ENCODE results near the gene GPR35. TPM values are rescaled to one million over a fixed set of nuclear protein-coding genes. Genes with fewer than 3 reads are reported as not detected.

Gene GPR35
- polyA plus RNA-seq, 1 of the 3 experiments (the other 2 are of a cell fraction) = 1.2 TPM

DNA sequence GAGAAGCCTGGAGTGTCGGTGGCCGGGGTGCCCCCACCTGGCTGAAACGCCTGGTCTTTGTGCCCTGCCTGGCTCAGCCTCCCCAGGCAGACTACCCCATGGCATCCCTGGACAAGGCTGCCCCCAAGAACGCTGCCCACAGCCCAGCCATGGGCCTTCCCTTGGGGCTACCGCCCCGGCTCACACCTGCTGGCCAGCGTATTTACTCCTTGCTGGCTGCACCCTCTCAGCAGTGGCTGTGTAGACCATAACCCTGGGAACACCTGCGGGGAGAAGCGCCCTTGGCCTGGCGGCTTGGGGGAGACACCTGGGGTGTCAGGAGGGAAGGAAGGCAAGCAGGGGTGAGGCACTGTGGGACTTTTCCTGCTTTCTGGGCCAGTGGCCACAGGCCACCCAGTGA lies 21.4 kb upstream of the GPR35 start:
- no peaks in the 10 kb centered on the region for H3K27me3 ChIP-seq (ENCODE audit: insufficient read depth)
- no peak overlapping the region for H3K4me3 ChIP-seq (ENCODE audit: low read depth in 2 of 2, low read length in 1 of 2)
- DNase-seq = no peak
- H3K9me3 ChIP-seq = no peaks in the 10 kb centered on the region
- peaks cover 0 to 4% of the 10 kb centered on the region in 2 experiments for H3K36me3 ChIP-seq (replicated peaks in 1 of 2; ENCODE audit: control insufficient read depth in 1 of 2, insufficient read depth in 2 of 2, low read length in 1 of 2)
- no peak overlapping the region for H3K4me2 ChIP-seq
- no peaks in the 10 kb centered on the region for H3K9me2 ChIP-seq
- CTCF ChIA-PET = interaction anchor here (0.7 to 3.6 kb wide), 16 partner anchors 9 to 156 kb away, joined by 3 to 15 read pairs (median 5); partner anchors contain the start of genes CAPN10 and RNPEPL1
- no peaks in the 10 kb centered on the region for H4K20me1 ChIP-seq (ENCODE audit: insufficient read depth)
- H3F3A ChIP-seq (replicated peaks; ENCODE audit: insufficient read depth) = no peaks in the 10 kb centered on the region
- 95% methylated on average over 6 of the region's 10 CpGs for WGBS (ENCODE audit: low lambda C conversion rate)
- H2AFZ ChIP-seq (ENCODE audit: low read depth) = no peak overlapping the region
- TF ChIP-seq FOXM1 (IDR thresholded peaks at IDR 0.05; ENCODE audit: low read depth) (no peak), TEAD4 (IDR thresholded peaks at IDR 0.05; ENCODE audit: borderline replicate concordance, insufficient read depth) (no peak), FOSL2 (IDR thresholded peaks at IDR 0.05; ENCODE audit: borderline replicate concordance, low read depth) (no peak), EP300 (IDR thresholded peaks at IDR 0.05; ENCODE audit: borderline replicate concordance in 1 of 2, low read depth in 1 of 2, low read length in 1 of 2) (no peak), TAF1 (IDR thresholded peaks at IDR 0.05; ENCODE audit: borderline replicate concordance, low read depth, low read length) (no peak), SIN3A (IDR thresholded peaks at IDR 0.05; ENCODE audit: borderline replicate concordance, low read depth, low read length) (no peak), RFX5 (IDR thresholded peaks at IDR 0.05; ENCODE audit: low read length) (no peak), GATA2 (CRISPR knock-in tag; IDR thresholded peaks at IDR 0.05) (no peak), IRF3 (IDR thresholded peaks at IDR 0.05; ENCODE audit: low read depth, low read length) (no peak), MEF2A (IDR thresholded peaks at IDR 0.05; ENCODE audit: borderline replicate concordance, low read depth) (no peak), MXI1 (IDR thresholded peaks at IDR 0.05; ENCODE audit: low read depth, low read length) (no peak), CTCF (IDR thresholded peaks at IDR 0.05) (no peak), NFIC (IDR thresholded peaks at IDR 0.05; ENCODE audit: borderline replicate concordance) (no peak), USF2 (IDR thresholded peaks at IDR 0.05; ENCODE audit: borderline replicate concordance, low read depth, low read length) (no peak), POLR2AphosphoS5 (IDR thresholded peaks at IDR 0.05; ENCODE audit: low read depth, low read length) (no peak), ZBTB33 (IDR thresholded peaks at IDR 0.05; ENCODE audit: borderline replicate concordance, low read depth) (no peak)
- TF ChIP-seq, protein P1, sequence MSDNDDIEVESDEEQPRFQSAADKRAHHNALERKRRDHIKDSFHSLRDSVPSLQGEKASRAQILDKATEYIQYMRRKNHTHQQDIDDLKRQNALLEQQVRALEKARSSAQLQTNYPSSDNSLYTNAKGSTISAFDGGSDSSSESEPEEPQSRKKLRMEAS (IDR thresholded peaks at IDR 0.05; ENCODE audit: low read depth) = no peak
- TF ChIP-seq, protein P2, sequence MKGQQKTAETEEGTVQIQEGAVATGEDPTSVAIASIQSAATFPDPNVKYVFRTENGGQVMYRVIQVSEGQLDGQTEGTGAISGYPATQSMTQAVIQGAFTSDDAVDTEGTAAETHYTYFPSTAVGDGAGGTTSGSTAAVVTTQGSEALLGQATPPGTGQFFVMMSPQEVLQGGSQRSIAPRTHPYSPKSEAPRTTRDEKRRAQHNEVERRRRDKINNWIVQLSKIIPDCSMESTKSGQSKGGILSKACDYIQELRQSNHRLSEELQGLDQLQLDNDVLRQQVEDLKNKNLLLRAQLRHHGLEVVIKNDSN (IDR thresholded peaks at IDR 0.05; ENCODE audit: borderline replicate concordance, low read depth) = no peak
- TF ChIP-seq, protein P3, sequence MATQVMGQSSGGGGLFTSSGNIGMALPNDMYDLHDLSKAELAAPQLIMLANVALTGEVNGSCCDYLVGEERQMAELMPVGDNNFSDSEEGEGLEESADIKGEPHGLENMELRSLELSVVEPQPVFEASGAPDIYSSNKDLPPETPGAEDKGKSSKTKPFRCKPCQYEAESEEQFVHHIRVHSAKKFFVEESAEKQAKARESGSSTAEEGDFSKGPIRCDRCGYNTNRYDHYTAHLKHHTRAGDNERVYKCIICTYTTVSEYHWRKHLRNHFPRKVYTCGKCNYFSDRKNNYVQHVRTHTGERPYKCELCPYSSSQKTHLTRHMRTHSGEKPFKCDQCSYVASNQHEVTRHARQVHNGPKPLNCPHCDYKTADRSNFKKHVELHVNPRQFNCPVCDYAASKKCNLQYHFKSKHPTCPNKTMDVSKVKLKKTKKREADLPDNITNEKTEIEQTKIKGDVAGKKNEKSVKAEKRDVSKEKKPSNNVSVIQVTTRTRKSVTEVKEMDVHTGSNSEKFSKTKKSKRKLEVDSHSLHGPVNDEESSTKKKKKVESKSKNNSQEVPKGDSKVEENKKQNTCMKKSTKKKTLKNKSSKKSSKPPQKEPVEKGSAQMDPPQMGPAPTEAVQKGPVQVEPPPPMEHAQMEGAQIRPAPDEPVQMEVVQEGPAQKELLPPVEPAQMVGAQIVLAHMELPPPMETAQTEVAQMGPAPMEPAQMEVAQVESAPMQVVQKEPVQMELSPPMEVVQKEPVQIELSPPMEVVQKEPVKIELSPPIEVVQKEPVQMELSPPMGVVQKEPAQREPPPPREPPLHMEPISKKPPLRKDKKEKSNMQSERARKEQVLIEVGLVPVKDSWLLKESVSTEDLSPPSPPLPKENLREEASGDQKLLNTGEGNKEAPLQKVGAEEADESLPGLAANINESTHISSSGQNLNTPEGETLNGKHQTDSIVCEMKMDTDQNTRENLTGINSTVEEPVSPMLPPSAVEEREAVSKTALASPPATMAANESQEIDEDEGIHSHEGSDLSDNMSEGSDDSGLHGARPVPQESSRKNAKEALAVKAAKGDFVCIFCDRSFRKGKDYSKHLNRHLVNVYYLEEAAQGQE (IDR thresholded peaks at IDR 0.05; ENCODE audit: low read depth, low read length) = no peak
- peaks cover 0 to 15% of the 10 kb centered on the region in 2 experiments; a peak in 1 of 4 replicates for H3K4me1 ChIP-seq (ENCODE audit: control insufficient read depth in 1 of 2, insufficient read depth in 2 of 2, low read depth in 1 of 2, low read length in 1 of 2)
- H3K27ac ChIP-seq (ENCODE audit: low read depth in 2 of 2, low read length in 1 of 2) = peak overlapping the region in 1 of 2 experiments; percentile 83; a peak in 2 of 4 replicates
- no peaks in the 10 kb centered on the region for H3K79me2 ChIP-seq (ENCODE audit: insufficient read depth)
- POLR2A ChIA-PET = interaction anchor here (0.6 to 1.2 kb wide), 3 partner anchors 18 to 237 kb away, joined by 3 to 4 read pairs (median 4); partner anchors contain the start of gene CAPN10
- H3K9ac ChIP-seq = no peak overlapping the region

All from SK-N-SH (cell line).